GM19238 (cell line): ENCODE results near the gene DENND4A.
"Not testable (repeated sequence)": the region's sequence is repeated elsewhere in the genome, so short reads cannot be mapped to it uniquely, and the experiment has no call there.

Experiments used
- DNase-seq: peaks from one replicate; pipeline ENCODE4 v3.0.0; 2011; ENCODE audit warnings: low spot score; ENCODE audit not compliant: insufficient read length

Gene DENND4A

GRCh38 chr15:65789759-65790425 lies 2.2 kb downstream of the DENND4A start:
- no peak for DNase-seq

DNA sequence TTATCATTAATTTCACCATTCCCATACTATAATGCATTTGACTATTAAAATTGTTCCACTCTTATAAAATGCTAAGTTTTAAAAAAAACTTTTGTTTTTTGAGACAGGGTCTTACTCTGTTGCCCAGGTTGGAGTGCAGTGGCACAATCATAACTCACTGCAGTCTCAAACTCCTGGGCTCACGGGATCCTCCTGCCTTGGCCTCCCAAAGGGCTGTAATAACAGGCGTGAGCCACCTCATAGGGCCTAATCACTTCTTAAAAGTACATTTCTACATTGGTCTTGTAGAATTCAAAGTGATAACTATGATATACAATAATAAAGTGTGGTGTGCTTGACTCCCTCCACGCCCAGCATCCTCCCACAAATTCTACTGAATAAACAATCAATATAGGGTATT lies 3.0 kb downstream of the DENND4A start:
- no peak for DNase-seq

DNA sequence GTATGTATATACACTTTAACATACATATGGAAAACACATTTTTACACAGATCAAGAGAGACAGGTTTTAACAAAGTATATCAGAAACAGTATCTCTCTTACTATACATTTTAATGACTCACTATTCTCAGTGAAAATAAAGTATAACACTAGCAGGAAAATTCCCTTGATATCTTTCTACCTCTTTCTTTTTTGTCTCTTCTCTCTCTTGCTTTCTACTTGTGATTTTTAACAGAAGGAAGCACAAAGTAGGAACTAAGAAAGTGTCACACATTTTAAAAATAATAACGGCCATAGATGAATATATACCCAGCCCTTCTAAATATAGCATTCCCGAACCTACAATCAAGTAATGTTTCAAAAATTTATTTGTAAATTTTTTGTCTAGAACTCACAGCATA lies 4.8 kb downstream of the DENND4A start:
- DNase-seq: no peak

DNA sequence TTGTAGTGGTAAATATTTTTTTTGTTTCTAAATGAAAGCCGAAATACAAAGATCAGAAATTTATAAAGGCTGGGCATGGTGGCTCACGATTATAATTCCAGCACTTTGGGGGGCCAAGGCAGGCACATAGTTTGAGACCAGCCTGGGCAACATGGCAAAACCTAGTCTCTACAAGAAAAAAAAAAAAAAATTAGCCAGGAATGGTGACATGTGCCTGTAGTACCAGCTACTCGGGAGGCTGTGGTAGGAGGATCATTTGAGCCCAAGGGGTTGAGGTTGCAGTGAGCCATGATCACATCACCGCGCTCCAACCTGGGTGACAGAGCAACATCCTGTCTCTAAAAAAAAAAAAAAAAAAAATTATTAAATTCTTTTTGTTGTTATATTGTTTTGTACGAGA lies 6.9 kb downstream of the DENND4A start:
- DNase-seq: no peak

DNA sequence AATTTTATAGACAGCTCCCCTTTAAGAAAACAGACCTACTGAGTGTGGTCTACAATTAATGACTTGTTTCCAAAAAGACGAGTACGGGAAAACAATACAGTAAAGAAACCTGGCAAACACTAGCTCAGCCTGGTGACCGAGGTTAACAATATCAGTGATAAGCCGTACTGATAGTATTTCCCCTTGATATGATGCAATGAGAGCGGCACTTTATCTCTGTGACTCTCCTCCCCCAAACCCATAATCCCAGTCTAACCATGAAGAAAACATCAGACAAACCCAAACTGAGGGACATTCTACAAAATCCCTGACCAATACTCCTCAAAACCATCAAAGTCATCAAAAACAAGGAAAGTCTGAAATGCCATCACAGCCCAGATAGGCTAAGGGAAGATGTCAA lies 8.2 kb downstream of the DENND4A start:
- DNase-seq: no peak

DNA sequence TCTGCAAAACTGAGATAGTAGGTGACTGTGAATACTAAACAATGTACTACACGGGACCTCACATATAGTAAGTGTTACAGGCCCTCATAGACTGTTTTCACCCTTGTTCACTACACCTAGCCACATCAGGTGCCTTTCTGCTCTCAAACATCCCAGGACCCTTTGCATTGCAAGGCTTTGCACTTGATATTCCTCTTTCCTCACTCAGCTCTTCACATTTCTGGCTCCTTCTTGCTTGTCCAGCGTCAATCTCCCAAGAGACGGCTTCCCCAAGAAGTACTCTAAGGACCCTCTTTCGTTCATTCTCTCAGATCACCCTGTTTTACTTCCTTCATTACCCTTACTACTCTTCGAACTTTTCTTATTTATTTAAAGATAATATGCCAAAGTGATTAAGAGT lies 10.0 kb downstream of the DENND4A start:
- no peak for DNase-seq

GRCh38 chr15:65778701-65779100 lies 13.4 kb downstream of the DENND4A start:
- not testable (repeated sequence) for DNase-seq

DNA sequence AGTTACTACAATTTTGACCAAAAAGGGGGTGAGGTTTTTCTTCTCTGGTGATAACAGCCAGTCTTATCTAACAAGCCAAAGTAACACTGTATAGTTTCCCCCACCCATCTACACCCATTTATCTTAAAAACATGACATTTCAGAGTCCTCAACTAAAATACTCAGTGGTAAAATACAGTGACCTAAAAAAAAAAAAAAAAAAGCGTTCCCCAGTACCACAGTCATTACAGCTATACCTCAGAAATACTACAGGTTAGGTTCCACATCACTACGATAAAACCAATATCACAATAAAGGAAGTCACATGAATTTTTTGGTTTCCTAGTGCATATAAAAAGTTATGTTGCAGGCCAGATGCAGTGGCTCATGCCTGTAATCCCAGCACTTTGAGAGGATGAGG lies 13.8 kb downstream of the DENND4A start:
- DNase-seq: no peak

GRCh38 chr15:65777843-65778242 lies 14.2 kb downstream of the DENND4A start:
- DNase-seq: no peak

DNA sequence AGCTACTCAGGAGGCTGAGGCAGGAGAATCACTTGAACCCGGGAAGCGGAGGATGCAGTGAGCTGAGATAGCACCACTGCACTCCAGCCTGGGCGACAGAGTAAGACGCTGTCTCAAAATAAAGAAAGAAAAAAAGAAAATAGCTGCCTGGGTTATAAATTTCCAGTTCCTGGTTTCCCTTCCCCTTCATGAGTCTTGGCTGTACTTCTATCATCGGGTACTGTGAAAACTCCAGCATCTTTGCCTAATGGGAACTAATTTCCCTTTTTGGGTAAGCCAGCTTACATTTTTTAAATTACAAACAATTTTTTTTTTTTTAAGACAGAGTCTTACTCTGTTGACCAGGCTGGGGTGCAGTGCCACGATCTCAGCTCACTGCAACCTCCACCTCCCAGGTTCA lies 15.0 kb downstream of the DENND4A start:
- no peak for DNase-seq

- DNase-seq: no peak
Observed at GRCh38 chr15:65773386-65774111, 18.5 kb downstream of the DENND4A start.

- no peak for DNase-seq
Observed at GRCh38 chr15:65772930-65773329, 19.2 kb downstream of the DENND4A start.

DNA sequence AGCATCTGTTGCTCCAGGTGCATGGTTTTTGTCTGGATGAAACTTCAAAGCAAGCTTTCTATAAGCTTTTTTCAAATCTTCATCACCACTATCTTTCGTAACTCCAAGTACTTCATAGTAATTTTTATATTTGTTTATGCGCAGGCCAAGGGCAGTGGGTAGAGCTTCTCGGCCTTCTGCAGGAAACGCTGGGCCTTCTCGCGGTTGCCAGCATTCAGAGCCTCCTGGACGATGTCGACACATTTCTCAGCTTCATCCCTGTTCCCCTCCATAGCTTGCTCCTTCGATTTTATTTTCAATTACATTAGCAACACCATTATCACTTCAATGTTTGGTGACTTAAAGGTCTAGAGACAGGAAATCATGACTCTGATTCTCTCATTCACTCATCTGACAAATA lies 20.2 kb downstream of the DENND4A start:
- DNase-seq: no peak

DNA sequence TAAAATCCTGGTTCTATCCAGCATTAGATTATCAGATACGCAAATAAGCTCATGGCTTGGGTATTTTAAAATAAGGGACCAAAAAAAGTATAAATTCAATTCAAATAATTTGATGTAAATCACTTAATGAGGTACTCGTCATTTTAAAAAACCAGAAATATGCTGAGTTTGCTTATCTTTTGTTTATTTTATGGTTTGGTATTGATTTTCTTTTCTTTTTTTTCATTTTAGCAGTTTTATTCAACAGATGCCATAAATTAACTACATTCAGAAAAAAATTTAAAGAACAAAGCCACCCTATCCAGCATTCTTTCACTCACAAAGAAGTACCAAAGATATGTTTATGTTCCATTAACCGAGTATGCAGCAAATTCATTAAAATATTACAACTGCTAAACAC lies 22.6 kb downstream of the DENND4A start:
- no peak for DNase-seq

- DNase-seq: no peak
Observed at GRCh38 chr15:65767895-65768294, 24.2 kb downstream of the DENND4A start.

DNA sequence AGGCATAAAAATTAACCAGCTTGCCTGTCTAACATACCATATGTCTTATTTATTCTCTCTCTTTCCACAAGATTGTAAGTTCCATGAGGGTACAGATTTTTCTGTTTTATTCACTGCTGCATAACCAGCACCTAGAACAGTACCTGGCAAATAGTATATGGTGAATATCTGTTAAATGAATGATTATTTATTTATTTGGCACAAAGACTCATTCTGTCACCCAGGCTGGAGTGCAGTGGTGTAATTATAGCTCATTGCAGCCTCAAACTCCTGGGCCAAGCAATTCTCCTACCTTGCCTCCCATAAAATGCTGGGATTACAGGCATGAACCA lies 24.9 kb downstream of the DENND4A start:
- no peak for DNase-seq

GRCh38 chr15:65766422-65767263 lies 25.4 kb downstream of the DENND4A start:
- no peak for DNase-seq

DNA sequence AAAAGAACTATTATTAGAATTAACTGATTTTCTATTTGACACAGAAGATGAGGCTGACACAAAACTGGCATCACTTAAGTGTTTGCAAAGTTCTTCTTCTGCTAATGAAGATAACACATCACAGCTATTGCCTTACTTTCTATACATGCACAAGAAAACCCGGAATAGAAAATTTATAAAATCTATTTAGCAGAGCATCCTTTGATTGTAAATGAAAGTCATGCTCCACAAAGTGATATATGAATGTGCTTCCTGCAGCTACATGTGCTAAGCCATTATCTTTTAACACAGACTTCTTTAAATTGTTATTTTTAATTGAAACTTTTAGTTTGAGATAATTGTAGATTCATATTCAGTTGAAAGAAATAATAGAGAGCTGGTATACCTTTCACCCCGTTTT lies 27.0 kb downstream of the DENND4A start:
- DNase-seq: no peak

DNA sequence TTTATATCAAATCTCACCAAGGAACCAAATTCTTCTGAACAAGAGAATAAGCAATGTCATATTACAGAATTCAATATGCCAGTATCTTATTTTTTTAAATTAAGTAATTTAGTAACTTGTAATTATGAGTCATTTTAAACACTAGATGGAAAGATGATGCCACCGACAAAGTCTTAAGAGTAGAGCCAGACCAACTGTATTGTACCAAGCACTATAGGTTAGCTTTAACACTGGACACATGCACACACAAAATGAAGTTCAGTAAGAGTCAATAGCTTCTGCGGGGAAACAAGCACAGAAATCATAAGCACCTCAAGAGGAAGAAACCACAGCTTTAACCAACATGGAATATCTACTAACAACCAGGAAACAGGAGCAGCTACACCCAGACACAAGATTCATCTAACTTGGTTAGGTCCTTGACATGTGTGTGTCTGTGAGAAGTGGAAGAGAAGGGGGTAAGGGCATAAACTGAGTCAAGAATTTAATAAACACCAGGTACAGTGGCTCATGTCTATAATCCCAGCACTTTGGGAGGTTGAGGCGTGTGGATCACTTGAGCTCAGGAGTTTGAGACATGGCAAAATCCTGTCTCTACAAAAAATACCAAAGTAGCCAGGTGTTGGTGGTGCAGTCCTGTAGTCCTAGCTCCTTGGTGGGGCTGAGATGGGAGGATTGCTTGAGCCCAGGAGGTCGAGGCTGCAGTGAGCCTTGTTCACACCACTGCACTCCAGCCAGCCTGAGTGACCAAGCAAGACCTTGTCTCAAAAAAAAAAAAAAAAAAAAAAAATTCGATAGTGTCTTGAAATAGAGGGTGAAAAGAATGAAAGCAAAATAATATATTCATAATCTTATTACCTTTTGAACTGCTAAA lies 28.9 kb downstream of the DENND4A start:
- no peak for DNase-seq

GRCh38 chr15:65762399-65762798 lies 29.7 kb downstream of the DENND4A start:
- no peak for DNase-seq

DNA sequence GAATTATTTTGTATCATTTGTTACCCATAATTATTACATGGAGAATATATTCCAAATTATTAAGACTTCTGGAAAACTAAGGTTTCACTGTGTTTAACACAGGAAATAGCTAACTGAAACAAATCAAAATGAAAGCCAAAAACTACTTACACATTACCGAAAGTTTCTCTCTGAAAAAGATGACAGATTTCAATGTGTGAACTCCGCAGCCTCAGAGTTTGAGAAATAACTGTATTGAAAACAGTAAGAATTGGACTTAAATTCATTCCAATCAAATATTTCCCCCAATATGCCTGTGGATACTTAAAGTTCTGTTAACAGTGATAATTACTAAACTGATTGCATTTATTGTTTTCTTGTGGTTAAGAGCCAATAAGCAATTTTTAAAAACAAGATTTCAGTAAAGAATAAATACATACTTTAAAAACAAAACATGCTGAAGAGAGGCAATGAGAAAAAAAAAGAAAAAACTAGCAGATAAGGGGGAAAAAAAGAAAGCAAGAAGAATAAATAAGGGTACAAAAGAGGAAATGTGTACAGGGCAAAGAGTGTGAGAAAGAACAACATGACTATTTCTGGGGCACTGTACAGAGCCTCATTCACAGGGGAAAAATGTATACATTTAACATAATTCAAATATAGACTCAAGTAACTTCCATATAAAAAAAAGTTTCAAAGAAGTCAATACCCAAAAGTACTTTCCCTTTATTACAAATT lies 30.7 kb downstream of the DENND4A start:
- DNase-seq: no peak
